SU-DHL-6 (cell line): ENCODE data around the gene EGFL7.

Experiments
- EZH2phosphoT487 ChIP-seq: fragments of 200-600 bp; sonication (generic), shearing (Covaris generic); conservative IDR thresholded peaks from 2 replicates; pipeline ENCODE4 v1.6.1; 2018; ENCODE audit warnings: mild to moderate bottlenecking, antibody characterized with exemption, low read length, moderate library complexity, mixed read lengths
- TF ChIP-seq, protein P1 (sequence below): fragments of 200-600 bp; sonication (generic); IDR thresholded peaks from one replicate; pipeline ENCODE4 v1.5.1; 2017; ENCODE audit warnings: antibody characterized with exemption, mild to moderate bottlenecking, low read length, moderate library complexity; ENCODE audit not compliant: insufficient read depth, poor library complexity, severe bottlenecking

DNA sequence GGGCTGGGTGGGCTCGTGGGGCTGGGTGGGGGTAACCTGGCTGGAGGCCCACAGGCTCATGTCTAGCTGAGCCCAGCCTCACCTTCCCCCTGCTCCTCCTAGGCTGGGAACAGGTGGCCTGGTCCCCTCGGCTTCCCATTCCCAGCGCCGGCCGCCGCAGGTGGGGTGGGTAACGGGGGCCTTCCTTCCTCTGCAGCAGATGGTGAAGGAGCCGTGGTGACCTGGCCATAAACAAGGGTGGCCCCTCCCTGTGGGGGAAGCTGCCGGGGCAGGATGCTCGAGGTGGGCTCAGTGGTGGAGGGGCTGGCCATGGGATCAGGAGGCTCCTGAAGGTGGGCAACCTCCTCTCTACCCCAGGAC lies 41.0 kb upstream of the EGFL7 start:
- TF ChIP-seq, protein P1, sequence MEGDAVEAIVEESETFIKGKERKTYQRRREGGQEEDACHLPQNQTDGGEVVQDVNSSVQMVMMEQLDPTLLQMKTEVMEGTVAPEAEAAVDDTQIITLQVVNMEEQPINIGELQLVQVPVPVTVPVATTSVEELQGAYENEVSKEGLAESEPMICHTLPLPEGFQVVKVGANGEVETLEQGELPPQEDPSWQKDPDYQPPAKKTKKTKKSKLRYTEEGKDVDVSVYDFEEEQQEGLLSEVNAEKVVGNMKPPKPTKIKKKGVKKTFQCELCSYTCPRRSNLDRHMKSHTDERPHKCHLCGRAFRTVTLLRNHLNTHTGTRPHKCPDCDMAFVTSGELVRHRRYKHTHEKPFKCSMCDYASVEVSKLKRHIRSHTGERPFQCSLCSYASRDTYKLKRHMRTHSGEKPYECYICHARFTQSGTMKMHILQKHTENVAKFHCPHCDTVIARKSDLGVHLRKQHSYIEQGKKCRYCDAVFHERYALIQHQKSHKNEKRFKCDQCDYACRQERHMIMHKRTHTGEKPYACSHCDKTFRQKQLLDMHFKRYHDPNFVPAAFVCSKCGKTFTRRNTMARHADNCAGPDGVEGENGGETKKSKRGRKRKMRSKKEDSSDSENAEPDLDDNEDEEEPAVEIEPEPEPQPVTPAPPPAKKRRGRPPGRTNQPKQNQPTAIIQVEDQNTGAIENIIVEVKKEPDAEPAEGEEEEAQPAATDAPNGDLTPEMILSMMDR, result no peak
- TF ChIP-seq EZH2phosphoT487, result no peak
